Activated B cell treated with CpG ODN at 0.5 μM for 24 hours (primary cell): ENCODE results near the gene TRABD. TPM values are rescaled to one million over a fixed set of nuclear protein-coding genes. Genes with fewer than 3 reads are reported as not detected.

ENCODE experiments used
- ATAC-seq: fragments of 200-7000 bp; cut with Tn5 transposase; one replicate; pipeline ENCODE4 v1.10.0; 2021; ENCODE audit warnings: low read depth, mild to moderate bottlenecking, moderate library complexity
- CTCF ChIA-PET: fragments of 350-600 bp; sonication (Branson Sonifier 250); formaldehyde crosslinking; loops from one replicate; lab custom pipeline; 2021; ENCODE audit warnings: antibody characterized with exemption; lab: Charles Lee
- POLR2A ChIA-PET: fragments of 350-600 bp; sonication (Branson Sonifier 250); formaldehyde crosslinking; loops from one replicate; lab custom pipeline; 2021; ENCODE audit warnings: antibody characterized with exemption; lab: Charles Lee
- DNase-seq: peaks from one replicate; pipeline ENCODE4 v3.0.0; 2022
- H3K27ac Mint-ChIP-seq: one replicate; pipeline ENCODE4 v1.8.0; 2020; ENCODE audit warnings: mixed read lengths
- H3K27me3 Mint-ChIP-seq: one replicate; pipeline ENCODE4 v1.8.0; 2021; ENCODE audit warnings: mixed read lengths
- H3K36me3 Mint-ChIP-seq: one replicate; pipeline ENCODE4 v1.8.0; 2021; ENCODE audit warnings: low read depth, mixed read lengths
- H3K4me1 Mint-ChIP-seq: one replicate; pipeline ENCODE4 v1.8.0; 2021; ENCODE audit warnings: mixed read lengths
- H3K4me3 Mint-ChIP-seq: one replicate; pipeline ENCODE4 v1.8.0; 2020; ENCODE audit warnings: mild to moderate bottlenecking, mixed read lengths
- H3K9me3 Mint-ChIP-seq: one replicate; pipeline ENCODE4 v1.8.0; 2020; ENCODE audit warnings: mixed read lengths
- CTCF ChIP-seq: fragments of 200-600 bp; IDR thresholded peaks from one replicate; pipeline ENCODE4 v1.8.0; 2022; ENCODE audit warnings: antibody characterized with exemption, mild to moderate bottlenecking
- intact Hi-C: fragments of 100-400 bp; cut with micrococcal nuclease; formaldehyde crosslinking; loops from one replicate; pipeline ENCODE4 v1.15.1; 2024
- total RNA-seq: library from RNA; stranded (reverse); gene quantifications from 2 replicates; pipeline ENCODE4 v1.2.3, GENCODE V29; 2022

The TRABD gene
- total RNA-seq, 1 donor from 2014 or later, result 86.4 TPM

GRCh38 chr22:50153756-50154140 lies 32.0 kb upstream of the TRABD start:
- no peak for ATAC-seq
- Mint-ChIP-seq H3K36me3 (no peaks in the 10 kb centered on the region), H3K4me3 (no peak overlapping the region), H3K27me3 (no peaks in the 10 kb centered on the region), H3K9me3 (no peaks in the 10 kb centered on the region), H3K4me1 (peaks cover 4% of the 10 kb centered on the region), H3K27ac (no peak overlapping the region)
- ChIA-PET POLR2A (no interaction called here), CTCF (no interaction called here)
- no peak for DNase-seq
- no peak for TF ChIP-seq CTCF
- intact Hi-C loops, result no loop called here

- ATAC-seq (no peak), DNase-seq (no peak)
- intact Hi-C loops, result no loop called here
- Mint-ChIP-seq H3K36me3 (no peaks in the 10 kb centered on the region), H3K4me1 (no peaks in the 10 kb centered on the region), H3K4me3 (no peak overlapping the region), H3K27me3 (peaks cover 14% of the 10 kb centered on the region), H3K27ac (no peak overlapping the region), H3K9me3 (no peaks in the 10 kb centered on the region)
- CTCF ChIA-PET, result interaction anchor here (1.0 kb wide), 1 partner anchor 9 kb away, joined by 5 read pairs; no protein-coding TSS in a partner anchor
- POLR2A ChIA-PET, result no interaction called here
- no peak for TF ChIP-seq CTCF
These were observed 27.9 kb upstream of the TRABD start for GRCh38 chr22:50157709-50158375.

GRCh38 chr22:50160947-50161346 lies 24.8 kb upstream of the TRABD start:
- no peak for TF ChIP-seq CTCF
- intact Hi-C loops, result no loop called here
- ChIA-PET POLR2A (no interaction called here), CTCF (no interaction called here)
- H3K4me1 Mint-ChIP-seq, result no peaks in the 10 kb centered on the region
- H3K27ac Mint-ChIP-seq, result no peak overlapping the region
- no peak for ATAC-seq
- no peak overlapping the region for H3K4me3 Mint-ChIP-seq
- no peaks in the 10 kb centered on the region for H3K36me3 Mint-ChIP-seq
- DNase-seq, result no peak
- H3K27me3 Mint-ChIP-seq, result peaks cover 21% of the 10 kb centered on the region
- no peaks in the 10 kb centered on the region for H3K9me3 Mint-ChIP-seq

- POLR2A ChIA-PET, result no interaction called here
- Mint-ChIP-seq H3K27ac (no peak overlapping the region), H3K4me3 (no peak overlapping the region), H3K36me3 (no peaks in the 10 kb centered on the region), H3K4me1 (no peaks in the 10 kb centered on the region), H3K27me3 (peaks cover 21% of the 10 kb centered on the region), H3K9me3 (no peaks in the 10 kb centered on the region)
- ATAC-seq (no peak), DNase-seq (no peak)
- intact Hi-C loops, result no loop called here
- TF ChIP-seq CTCF, result no peak
- CTCF ChIA-PET, result no interaction called here
These were observed 24.0 kb upstream of the TRABD start for GRCh38 chr22:50161508-50162390.

- intact Hi-C loops, result no loop called here
- ChIA-PET CTCF (no interaction called here), POLR2A (no interaction called here)
- no peak for ATAC-seq
- H3K36me3 Mint-ChIP-seq, result no peaks in the 10 kb centered on the region
- no peaks in the 10 kb centered on the region for H3K4me1 Mint-ChIP-seq
- no peak for DNase-seq
- H3K9me3 Mint-ChIP-seq, result no peaks in the 10 kb centered on the region
- no peak overlapping the region for H3K27ac Mint-ChIP-seq
- no peak for TF ChIP-seq CTCF
- peaks cover 21% of the 10 kb centered on the region for H3K27me3 Mint-ChIP-seq
- H3K4me3 Mint-ChIP-seq, result no peak overlapping the region
These were observed 23.2 kb upstream of the TRABD start for GRCh38 chr22:50162391-50162956.
